ENCODE results near the gene PDE6A.
"Not testable (repeated sequence)": the region's sequence is repeated elsewhere in the genome, so short reads cannot be mapped to it uniquely, and the experiment has no call there.

Gene PDE6A

GRCh38 chr5:149892594-149892993, 52.0 kb downstream of the PDE6A start:
- DNase-seq, result no peak

- DNase-seq, result no peak
Observed at GRCh38 chr5:149888280-149888679, 56.3 kb downstream of the PDE6A start.

- DNase-seq, result no peak
Observed at GRCh38 chr5:149887622-149888183, 56.9 kb downstream of the PDE6A start.

- DNase-seq, result no peak
Observed at GRCh38 chr5:149886692-149887470, 57.7 kb downstream of the PDE6A start.

DNA sequence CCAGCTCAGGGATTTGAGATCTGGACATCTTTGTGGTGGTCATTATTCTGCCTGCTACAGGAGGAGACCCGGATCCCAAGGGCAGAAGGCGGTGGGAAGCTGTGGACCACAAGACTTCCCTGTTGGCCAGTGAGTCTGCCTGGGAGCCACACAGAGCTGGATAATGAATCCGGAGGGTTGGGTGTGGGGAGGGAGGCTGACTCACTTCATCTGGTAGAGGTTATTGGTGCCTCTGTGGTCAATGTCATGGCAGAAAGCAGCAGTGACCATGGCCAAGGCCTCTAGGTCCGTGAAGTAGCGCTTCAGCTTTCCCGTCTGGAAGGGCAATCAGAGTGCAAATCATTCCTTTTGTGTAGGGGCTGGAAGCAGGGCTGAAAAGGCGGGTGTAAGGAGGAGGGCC, 58.5 kb downstream of the PDE6A start:
- DNase-seq, result no peak

- no peak for DNase-seq
Observed at GRCh38 chr5:149885513-149885912, 59.1 kb downstream of the PDE6A start.

GRCh38 chr5:149883550-149883949, 61.0 kb downstream of the PDE6A start:
- no peak for DNase-seq

GRCh38 chr5:149882633-149883032, 62.0 kb downstream of the PDE6A start:
- not testable (repeated sequence) for DNase-seq

GRCh38 chr5:149881874-149882273, 62.7 kb downstream of the PDE6A start:
- no peak for DNase-seq

DNA sequence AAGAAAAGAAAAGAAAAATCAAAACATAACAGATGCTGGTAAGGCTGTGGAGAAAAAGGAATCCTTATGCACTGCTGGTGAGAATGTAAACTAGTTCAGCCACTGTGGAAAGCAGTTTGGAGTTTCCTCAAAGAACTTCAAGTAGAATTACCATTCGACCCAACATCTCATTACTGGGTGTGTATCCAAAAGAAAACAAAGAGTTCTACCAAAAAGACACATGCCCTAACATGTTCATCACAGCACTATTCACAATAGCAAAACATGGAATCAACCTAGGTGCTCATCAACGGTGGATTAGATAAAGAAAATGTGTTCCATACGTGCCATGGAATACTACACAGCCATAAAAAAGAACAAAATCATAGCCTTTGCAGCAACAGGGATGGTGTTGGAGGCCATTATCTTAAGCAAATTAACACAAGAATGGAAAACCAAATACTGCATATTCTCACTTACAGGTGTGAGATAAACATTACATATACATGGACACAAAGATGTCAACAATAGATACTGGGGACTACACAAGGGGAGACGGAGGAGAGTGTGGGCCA, 63.4 kb downstream of the PDE6A start:
- DNase-seq, result no peak

GRCh38 chr5:149879593-149879992, 65.0 kb downstream of the PDE6A start:
- DNase-seq, result not testable (repeated sequence)

GRCh38 chr5:149878371-149878770, 66.2 kb downstream of the PDE6A start:
- no peak for DNase-seq

DNA sequence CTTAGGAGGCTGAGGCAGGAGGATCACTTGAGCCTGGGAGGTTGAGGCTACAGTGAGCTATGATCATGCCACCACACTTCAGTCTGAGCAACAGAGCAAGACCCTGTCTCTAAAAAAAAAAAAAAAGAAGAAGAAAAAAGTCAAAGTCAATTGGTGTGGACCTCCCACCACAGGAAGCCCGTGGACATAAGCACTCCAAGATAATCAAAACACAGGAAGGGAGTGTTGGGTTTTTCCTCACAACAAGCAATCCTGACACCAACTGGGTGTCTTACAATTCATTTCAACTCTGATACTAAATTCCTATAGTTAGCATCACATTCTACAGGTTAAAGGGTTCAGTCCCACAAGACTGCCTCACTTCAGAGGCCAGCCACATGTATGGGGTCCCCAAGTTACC, 70.7 kb downstream of the PDE6A start:
- no peak for DNase-seq

GRCh38 chr5:149872351-149873040, 72.1 kb downstream of the PDE6A start:
- DNase-seq, result no peak

DNA sequence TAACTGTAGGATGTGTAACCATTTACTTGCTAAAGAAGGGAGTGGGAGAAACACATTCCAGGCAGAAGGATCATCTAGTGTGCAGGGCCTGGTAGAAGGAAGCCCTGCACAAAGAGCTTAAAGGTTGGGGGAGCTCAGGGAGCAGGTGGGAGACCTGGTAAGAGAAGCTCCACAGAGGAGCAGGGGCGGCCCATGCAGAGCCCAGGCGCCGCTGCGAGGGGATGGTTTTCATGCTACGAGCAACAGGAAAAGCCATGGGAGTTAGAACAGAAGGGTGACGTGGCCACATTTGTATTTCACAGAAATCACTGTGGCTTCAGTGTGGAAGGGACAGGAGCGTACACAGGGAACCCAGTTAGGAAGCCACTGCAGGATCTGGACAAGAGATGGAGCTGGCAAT, 73.1 kb downstream of the PDE6A start:
- DNase-seq, result no peak

DNA sequence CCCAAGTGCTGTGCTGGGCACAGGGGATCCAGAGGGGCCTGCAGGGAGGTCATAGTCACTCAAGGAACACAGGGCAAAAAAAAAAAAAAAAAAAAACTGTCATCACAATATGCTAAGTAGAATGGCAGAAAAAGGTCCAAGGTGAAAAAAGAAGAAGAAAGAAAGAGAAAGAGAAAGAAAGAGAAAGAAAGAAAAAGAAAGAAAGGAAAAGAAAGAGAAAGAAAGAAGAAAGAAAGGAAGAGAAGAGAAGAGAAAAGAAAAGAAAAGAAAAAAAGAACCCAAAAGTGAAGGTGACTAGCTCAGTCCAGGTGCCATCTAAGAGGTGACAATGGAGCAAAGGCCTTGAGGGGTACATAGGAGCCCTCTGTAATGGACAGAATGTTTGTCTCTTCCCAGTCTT, 73.9 kb downstream of the PDE6A start:
- DNase-seq, result no peak

DNA sequence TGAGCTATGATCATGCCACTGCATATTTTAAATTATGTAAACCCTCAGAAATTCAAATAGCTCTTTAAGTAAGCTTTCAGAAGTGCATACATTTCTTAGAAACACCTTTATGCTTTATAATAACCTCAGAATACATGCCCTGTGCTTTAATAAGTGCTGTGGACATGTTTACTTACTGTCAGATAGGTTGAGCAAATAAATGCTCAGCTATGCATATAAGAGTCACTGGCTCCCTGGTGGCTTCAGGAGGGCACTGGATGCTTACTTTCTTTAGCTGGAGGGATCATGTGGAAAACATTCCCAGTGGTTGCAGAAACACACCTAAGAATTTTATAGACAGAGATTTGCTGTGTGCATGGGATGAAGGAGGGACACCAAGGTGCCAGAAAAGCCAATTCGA, 74.4 kb downstream of the PDE6A start:
- DNase-seq, result no peak

DNA sequence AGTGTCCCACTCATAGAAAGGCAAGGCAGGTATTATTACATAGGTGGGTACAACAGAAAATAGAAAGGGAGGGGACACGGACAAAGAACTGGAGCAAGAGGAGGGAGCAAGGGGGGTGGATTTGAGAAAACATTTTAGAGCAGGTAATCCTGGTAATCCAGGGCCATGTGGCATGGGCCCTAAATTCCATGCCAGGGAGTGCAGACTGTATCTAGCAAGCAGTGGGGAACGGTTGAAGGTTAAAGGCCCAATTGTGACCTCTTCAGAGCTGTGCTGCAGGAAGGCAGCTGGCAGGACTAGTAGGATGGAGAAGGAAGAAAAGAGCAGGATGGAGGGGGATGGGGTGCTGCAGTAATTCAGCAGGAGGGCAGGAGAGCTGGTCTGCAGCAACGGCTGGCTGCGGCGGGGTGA, 75.2 kb downstream of the PDE6A start:
- DNase-seq, result no peak

- no peak for DNase-seq
Observed at GRCh38 chr5:149865746-149866145, 78.8 kb downstream of the PDE6A start.

DNA sequence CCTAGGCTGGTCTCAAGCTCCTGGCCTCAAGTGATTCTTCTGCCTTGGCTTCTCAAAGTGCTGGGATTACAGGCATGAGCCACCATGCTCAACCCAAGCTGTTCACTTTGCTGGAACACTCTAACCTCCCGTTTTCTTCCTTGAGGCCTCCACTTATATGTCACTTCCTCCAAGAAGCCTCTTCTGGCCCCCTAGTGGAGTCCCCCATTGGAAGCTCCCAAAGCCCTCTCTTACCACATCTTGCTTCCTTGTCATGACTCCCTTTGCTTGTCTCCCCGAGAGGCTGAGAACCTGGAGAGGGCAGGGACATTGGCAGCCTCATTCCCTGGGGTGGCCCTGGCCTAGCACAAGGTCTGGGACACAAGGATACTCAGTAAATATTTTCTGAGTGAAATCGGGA, 80.8 kb downstream of the PDE6A start:
- no peak for DNase-seq

GRCh38 chr5:149863176-149863575, 81.4 kb downstream of the PDE6A start:
- no peak for DNase-seq

- no peak for DNase-seq
Observed at GRCh38 chr5:149860801-149861322, 83.7 kb downstream of the PDE6A start.

DNA sequence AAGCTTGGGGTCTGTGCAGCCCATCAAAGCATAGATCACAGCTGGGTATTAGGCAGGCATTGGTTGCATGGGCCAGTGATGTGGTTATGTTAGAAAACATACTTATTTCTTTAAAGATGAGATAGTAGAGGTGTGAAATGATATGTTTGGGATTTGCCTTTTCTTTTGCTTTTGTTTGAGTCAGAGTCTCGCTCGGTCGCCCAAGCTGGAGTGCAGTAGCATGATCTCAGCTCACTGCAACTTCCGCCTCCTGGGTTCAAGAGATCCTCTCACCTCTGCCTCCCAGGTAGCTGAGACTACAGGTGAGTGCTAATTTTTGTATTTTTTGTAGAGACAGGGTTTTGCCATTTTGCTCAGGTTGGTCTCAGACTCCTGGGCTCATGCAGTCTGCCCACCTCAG, 84.8 kb downstream of the PDE6A start:
- no peak for DNase-seq
